Measurements from ENCODE around the gene CSRP1.

CSRP1 gene

DNA sequence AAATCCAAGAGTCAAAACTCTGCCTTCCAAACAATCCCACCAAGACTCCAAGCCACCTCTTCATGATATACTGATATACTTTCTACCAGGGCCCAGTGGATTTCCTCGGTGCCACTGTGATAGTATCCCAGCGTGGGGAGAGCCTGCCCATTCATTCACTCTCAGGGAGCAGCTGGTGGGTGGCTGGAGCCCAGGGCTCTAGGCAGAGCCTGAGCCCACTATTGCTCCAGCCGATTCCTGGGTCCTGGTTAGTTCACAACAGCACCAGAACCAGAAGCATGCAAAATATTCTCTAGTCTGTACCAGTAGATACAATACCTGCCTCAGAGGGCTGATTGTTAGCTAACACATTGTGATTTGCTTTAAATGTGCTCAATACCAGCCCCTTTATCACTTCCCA, 831 bp downstream of the CSRP1 start:
- H3K4me3 ChIP-seq (ENCODE audit: low read depth, low read length): peak overlapping the region; percentile 42
- H3K4me1 ChIP-seq (ENCODE audit: control insufficient read depth, insufficient read depth, low read length): peaks cover 14% of the 10 kb centered on the region
- no peaks in the 10 kb centered on the region for H3K9me3 ChIP-seq (ENCODE audit: control insufficient read depth, insufficient read depth, low read length)
- no peak overlapping the region for H3K9ac ChIP-seq (ENCODE audit: low read depth, low read length)
- H3K27me3 ChIP-seq (ENCODE audit: control insufficient read depth, insufficient read depth, low read length): peaks cover 30% of the 10 kb centered on the region
- no peaks in the 10 kb centered on the region for H3K36me3 ChIP-seq (ENCODE audit: control insufficient read depth, insufficient read depth, low read length)

DNA sequence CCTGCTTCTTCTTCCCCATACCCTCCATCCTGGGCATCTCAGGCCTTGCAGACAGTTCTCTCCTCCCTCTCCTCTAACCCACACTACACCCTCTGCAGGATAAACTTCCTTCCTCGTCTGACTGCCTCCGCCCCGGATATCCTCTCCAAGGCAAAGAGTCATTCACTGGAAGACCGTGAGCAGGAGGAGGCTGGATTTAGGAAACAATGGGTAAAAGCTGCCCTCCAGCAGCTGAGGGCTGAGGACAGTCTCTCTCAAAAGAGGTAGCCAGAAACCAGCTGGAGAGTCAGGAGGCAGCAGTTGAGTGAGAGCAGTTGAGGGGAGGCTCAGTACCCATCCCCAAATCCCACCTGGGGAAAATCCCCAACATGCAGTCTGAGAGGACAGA, 1.4 kb downstream of the CSRP1 start:
- no peak overlapping the region for H3K9ac ChIP-seq (ENCODE audit: low read depth, low read length)
- peaks cover 19% of the 10 kb centered on the region for H3K4me1 ChIP-seq (ENCODE audit: control insufficient read depth, insufficient read depth, low read length)
- H3K4me3 ChIP-seq (ENCODE audit: low read depth, low read length): no peak overlapping the region
- peaks cover 30% of the 10 kb centered on the region for H3K27me3 ChIP-seq (ENCODE audit: control insufficient read depth, insufficient read depth, low read length)
- no peaks in the 10 kb centered on the region for H3K9me3 ChIP-seq (ENCODE audit: control insufficient read depth, insufficient read depth, low read length)
- no peaks in the 10 kb centered on the region for H3K36me3 ChIP-seq (ENCODE audit: control insufficient read depth, insufficient read depth, low read length)

DNA sequence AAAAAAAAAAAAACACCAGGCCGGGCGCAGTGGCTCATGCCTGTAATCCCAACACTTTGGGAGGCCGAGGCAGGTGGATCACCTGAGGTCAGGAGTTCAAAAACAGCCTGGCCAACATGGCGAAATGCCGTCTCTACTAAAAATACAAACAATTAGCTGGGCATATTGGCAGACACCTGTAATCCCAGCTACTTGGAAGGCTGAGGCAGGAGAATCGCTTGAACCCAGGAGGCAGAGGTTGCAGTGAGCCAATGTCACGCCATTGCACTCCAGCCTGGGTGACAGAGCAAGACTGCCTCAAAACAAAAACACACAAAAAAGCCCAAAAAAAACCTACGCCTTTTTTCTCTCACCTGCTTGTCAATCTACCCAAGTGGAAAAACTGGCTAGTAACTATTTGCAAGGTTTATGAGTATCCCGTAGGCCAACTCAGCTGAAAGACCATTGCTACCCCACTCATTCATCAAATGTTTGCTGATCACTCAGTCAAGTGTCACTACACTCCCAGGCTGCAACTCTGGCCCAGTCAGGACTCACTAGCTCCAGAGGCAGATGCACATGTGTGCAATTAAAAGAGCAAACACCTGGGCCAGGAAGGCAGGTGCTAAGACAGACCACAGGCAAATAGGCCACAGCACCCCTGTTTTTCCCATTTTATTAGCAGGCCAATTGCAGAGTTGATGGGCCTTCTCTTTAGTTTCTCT, 2.0 kb downstream of the CSRP1 start:
- Histone ChIP-seq H3K9me3 (ENCODE audit: control insufficient read depth, insufficient read depth, low read length) (no peaks in the 10 kb centered on the region), H3K9ac (ENCODE audit: low read depth, low read length) (no peak overlapping the region), H3K36me3 (ENCODE audit: control insufficient read depth, insufficient read depth, low read length) (no peaks in the 10 kb centered on the region), H3K4me1 (ENCODE audit: control insufficient read depth, insufficient read depth, low read length) (peaks cover 20% of the 10 kb centered on the region), H3K4me3 (ENCODE audit: low read depth, low read length) (no peak overlapping the region), H3K27me3 (ENCODE audit: control insufficient read depth, insufficient read depth, low read length) (peaks cover 30% of the 10 kb centered on the region)

DNA sequence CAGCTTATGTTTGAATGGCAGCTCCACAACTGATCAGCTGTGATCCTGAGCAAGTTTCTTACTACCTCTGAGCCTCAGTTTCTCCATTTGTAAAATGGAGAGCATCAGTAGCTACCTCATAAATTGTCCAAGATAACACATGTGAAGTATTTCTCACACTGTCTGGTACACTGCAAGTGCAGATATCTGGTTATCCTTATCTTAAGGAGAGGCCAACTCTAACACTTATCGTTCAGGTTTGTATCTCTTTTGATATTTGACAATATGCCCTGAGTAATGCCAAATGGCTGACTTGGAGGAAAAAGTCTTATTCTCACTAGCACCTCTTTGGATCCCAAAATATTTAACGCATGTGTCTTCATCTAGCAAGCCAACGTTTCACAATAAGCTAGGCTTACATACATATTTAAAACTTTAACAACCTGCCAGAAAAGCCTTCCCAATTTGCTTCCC, 2.7 kb downstream of the CSRP1 start:
- Histone ChIP-seq H3K4me3 (ENCODE audit: low read depth, low read length) (no peak overlapping the region), H3K4me1 (ENCODE audit: control insufficient read depth, insufficient read depth, low read length) (peaks cover 20% of the 10 kb centered on the region), H3K36me3 (ENCODE audit: control insufficient read depth, insufficient read depth, low read length) (no peaks in the 10 kb centered on the region), H3K9me3 (ENCODE audit: control insufficient read depth, insufficient read depth, low read length) (no peaks in the 10 kb centered on the region), H3K27me3 (ENCODE audit: control insufficient read depth, insufficient read depth, low read length) (peaks cover 28% of the 10 kb centered on the region), H3K9ac (ENCODE audit: low read depth, low read length) (no peak overlapping the region)

DNA sequence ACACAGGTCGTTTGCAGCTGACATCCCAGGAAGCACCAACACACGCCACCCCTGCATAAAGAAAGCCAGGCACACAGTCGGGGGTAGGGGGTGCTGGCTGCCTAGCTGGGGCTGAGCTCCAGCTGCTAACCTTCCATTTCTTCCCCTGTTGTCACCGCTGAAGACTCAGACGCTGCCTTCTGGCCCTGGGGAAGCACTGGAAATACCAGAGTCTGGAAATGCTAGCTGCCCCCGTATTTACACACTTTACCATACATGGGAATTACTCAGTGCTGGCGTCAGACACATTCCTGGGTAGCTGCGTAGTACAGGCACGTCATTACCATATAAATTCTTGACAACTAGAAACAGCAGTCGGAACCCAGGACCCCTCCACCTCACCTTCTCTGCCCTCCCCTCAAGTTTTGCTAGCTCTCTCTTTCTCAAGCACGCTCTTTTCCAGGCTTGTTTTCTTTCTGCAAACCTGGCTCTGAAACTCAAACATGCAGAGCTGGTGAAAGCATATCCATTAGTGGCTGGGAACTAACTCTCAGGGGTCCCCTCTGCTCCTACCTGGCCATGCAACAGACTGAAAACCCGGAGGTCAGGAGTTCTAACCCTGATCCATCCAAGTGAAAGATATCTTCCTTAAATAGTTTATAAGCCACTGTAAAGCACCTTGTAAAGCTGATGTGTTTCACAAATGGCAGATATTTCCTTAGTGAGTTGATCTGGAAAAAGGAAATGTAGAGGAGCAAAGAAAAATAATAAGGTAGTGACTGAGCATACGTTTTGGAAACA, 3.3 kb downstream of the CSRP1 start:
- Histone ChIP-seq H3K9me3 (ENCODE audit: control insufficient read depth, insufficient read depth, low read length) (no peaks in the 10 kb centered on the region), H3K4me1 (ENCODE audit: control insufficient read depth, insufficient read depth, low read length) (peaks cover 20% of the 10 kb centered on the region), H3K36me3 (ENCODE audit: control insufficient read depth, insufficient read depth, low read length) (no peaks in the 10 kb centered on the region), H3K27me3 (ENCODE audit: control insufficient read depth, insufficient read depth, low read length) (peaks cover 23% of the 10 kb centered on the region), H3K9ac (ENCODE audit: low read depth, low read length) (peak overlapping the region; percentile 47), H3K4me3 (ENCODE audit: low read depth, low read length) (peak overlapping the region; percentile 38)

DNA sequence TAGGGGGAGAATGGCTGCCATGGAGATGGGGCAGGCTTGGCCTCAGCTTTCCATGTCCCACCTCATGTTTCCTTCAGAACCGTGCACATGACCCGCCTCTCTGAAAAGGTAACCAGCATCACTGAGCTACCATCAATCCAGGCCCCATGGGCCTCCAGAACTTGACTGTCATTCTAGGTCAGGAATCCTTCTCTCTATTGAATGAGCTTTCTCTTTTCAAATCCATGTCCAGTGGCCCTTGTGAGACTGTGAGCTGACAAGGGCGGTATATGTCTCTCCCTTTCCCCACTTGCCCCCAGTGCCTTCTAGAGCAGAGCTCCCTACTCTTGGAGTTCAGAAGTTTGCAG, 4.4 kb downstream of the CSRP1 start:
- Histone ChIP-seq H3K36me3 (ENCODE audit: control insufficient read depth, insufficient read depth, low read length) (no peaks in the 10 kb centered on the region), H3K9me3 (ENCODE audit: control insufficient read depth, insufficient read depth, low read length) (no peaks in the 10 kb centered on the region), H3K4me3 (ENCODE audit: low read depth, low read length) (no peak overlapping the region), H3K9ac (ENCODE audit: low read depth, low read length) (no peak overlapping the region), H3K4me1 (ENCODE audit: control insufficient read depth, insufficient read depth, low read length) (peaks cover 20% of the 10 kb centered on the region), H3K27me3 (ENCODE audit: control insufficient read depth, insufficient read depth, low read length) (peaks cover 16% of the 10 kb centered on the region)

DNA sequence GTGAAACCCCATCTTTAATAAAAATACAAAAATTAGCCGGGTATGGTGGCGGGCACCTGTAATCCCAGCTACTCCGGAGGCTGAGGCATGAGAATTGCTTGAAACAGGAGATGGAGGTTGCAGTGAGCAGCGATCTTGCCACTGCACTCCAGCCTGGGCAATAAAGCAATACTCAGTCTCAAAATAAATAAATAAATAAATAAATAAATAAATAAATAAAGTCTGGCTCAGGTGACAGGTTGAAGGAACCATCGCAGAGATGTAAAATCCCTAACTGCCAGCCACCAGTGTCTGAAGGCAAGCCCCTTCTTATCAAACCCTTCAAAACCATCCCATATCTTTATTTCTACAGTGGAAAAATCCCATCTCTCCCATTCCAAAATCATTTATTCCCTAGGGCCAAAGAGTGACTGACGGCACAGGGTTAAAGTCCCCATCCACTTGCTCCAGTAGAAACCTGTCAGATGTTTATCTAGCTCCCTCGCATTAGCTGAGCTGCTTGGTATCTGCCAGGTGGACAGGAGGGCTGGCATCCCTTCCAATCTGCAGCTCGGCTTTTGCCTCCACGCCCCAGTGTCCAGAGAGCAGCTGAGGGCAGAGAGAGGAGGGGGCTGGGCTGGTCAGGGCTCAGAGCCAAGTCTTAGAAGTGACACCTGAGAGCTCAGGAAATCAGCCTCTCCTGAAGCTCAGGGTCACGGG, 5.0 kb downstream of the CSRP1 start:
- Histone ChIP-seq H3K4me3 (ENCODE audit: low read depth, low read length) (no peak overlapping the region), H3K36me3 (ENCODE audit: control insufficient read depth, insufficient read depth, low read length) (no peaks in the 10 kb centered on the region), H3K9me3 (ENCODE audit: control insufficient read depth, insufficient read depth, low read length) (no peaks in the 10 kb centered on the region), H3K27me3 (ENCODE audit: control insufficient read depth, insufficient read depth, low read length) (peaks cover 12% of the 10 kb centered on the region), H3K4me1 (ENCODE audit: control insufficient read depth, insufficient read depth, low read length) (peaks cover 20% of the 10 kb centered on the region), H3K9ac (ENCODE audit: low read depth, low read length) (no peak overlapping the region)

DNA sequence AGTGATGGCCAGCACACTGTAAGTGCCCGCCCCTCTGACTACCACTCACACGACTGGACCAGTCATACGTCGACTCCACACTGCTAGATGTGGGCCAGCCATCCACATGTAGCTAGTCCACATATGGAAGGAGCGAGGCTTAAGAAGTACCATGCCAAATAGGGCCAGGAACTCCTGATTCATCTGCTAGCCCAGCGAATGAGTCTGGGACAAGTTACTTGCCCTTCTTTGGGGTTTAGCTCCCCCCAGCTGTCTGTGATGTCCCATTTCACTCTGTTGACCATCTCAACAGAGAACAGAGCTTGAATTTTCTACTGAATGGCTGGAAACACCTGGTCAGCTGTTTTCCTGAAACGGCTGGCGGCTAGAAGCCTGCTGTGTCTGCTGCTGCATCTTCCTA, 5.8 kb downstream of the CSRP1 start:
- peaks cover 20% of the 10 kb centered on the region for H3K4me1 ChIP-seq (ENCODE audit: control insufficient read depth, insufficient read depth, low read length)
- H3K9me3 ChIP-seq (ENCODE audit: control insufficient read depth, insufficient read depth, low read length): no peaks in the 10 kb centered on the region
- H3K9ac ChIP-seq (ENCODE audit: low read depth, low read length): no peak overlapping the region
- peaks cover 6% of the 10 kb centered on the region for H3K27me3 ChIP-seq (ENCODE audit: control insufficient read depth, insufficient read depth, low read length)
- no peak overlapping the region for H3K4me3 ChIP-seq (ENCODE audit: low read depth, low read length)
- H3K36me3 ChIP-seq (ENCODE audit: control insufficient read depth, insufficient read depth, low read length): no peaks in the 10 kb centered on the region

DNA sequence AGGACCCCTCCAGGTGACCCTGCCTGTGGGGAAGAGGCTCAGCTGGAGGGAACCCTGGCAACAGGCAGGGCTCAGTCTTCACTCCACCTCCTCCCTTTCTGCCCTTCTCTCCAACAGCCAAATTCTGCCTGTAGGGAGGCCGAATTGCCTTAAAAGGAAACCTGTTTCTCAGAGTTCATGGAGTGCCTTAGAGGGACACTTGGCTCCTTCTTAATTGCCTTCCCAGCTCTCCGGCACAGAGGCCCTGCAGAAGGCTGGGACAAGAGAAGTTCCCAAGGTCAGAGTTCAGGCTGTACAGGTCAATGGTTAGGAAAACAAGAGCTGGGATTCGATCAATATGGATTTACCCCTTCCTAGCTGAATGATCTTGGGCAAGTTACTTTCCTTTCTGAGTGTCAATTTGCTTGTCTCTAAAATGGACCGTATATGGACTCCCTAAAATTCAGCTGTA, 6.2 kb downstream of the CSRP1 start:
- H3K27me3 ChIP-seq (ENCODE audit: control insufficient read depth, insufficient read depth, low read length): peaks cover 2% of the 10 kb centered on the region
- no peaks in the 10 kb centered on the region for H3K36me3 ChIP-seq (ENCODE audit: control insufficient read depth, insufficient read depth, low read length)
- no peaks in the 10 kb centered on the region for H3K9me3 ChIP-seq (ENCODE audit: control insufficient read depth, insufficient read depth, low read length)
- no peak overlapping the region for H3K4me3 ChIP-seq (ENCODE audit: low read depth, low read length)
- no peak overlapping the region for H3K9ac ChIP-seq (ENCODE audit: low read depth, low read length)
- peaks cover 20% of the 10 kb centered on the region for H3K4me1 ChIP-seq (ENCODE audit: control insufficient read depth, insufficient read depth, low read length)

DNA sequence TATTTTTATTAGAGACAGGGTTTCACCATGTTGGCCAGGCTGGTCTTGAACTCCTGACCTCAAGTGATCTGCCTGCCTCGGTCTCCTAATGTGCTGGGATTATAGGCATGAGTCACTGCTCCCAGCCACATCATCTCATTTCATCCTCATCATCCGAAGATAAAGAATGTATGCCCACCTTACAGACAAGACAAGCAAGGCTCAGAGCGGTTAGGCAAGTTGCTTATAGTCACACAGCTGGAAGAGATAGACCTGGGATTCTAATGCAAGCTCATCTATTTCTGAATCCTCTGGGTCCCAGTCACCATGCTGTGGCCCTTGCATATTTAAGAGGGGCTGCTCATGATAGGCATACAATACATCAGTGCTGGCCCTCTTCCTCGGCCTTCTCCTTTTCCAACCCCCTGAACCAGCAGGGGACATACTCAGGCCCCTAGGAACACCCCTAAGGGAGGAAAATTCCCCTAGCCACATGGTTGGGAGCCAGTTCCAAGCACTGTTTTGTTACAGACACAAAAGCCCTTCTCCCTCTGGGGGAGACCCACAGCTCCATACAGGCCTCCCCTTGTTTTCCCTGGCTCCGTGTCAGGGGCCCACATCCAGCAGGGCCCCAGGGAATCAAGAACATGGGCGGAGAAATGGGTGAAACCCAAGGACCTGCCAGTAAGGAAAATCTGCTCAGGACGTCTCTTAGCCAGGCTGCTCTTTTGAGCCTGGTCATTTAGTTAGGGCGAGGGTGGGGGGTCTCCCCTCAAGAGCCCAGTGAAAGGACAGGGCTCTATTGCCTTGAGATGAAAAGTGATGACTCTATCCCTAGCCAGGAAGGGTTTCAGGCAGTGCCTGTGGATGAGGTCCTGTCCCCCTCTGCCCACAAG, 6.9 kb downstream of the CSRP1 start:
- Histone ChIP-seq H3K36me3 (ENCODE audit: control insufficient read depth, insufficient read depth, low read length) (no peaks in the 10 kb centered on the region), H3K27me3 (ENCODE audit: control insufficient read depth, insufficient read depth, low read length) (no peaks in the 10 kb centered on the region), H3K4me3 (ENCODE audit: low read depth, low read length) (no peak overlapping the region), H3K4me1 (ENCODE audit: control insufficient read depth, insufficient read depth, low read length) (peaks cover 20% of the 10 kb centered on the region), H3K9me3 (ENCODE audit: control insufficient read depth, insufficient read depth, low read length) (no peaks in the 10 kb centered on the region), H3K9ac (ENCODE audit: low read depth, low read length) (no peak overlapping the region)

DNA sequence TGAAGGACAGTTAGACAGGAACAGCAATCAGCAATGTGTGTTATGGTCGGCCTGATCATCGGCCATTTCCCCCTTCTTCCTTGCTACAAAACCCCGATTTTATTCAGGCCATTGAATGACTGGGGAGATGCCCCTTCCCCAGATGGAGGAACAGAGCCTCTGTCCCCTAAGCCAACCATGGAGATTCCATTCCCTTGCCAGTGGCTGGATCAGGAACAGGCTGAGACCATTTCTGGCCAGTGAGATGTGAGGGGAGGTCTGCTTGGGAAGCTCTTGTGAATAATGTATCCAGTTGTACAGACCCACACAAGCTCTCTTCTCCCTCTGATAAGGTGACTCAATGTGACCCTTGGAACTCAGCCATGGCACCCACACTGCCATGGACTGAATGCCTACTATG, 7.7 kb downstream of the CSRP1 start:
- Histone ChIP-seq H3K27me3 (ENCODE audit: control insufficient read depth, insufficient read depth, low read length) (no peaks in the 10 kb centered on the region), H3K9ac (ENCODE audit: low read depth, low read length) (no peak overlapping the region), H3K4me1 (ENCODE audit: control insufficient read depth, insufficient read depth, low read length) (peaks cover 19% of the 10 kb centered on the region), H3K4me3 (ENCODE audit: low read depth, low read length) (no peak overlapping the region), H3K36me3 (ENCODE audit: control insufficient read depth, insufficient read depth, low read length) (no peaks in the 10 kb centered on the region), H3K9me3 (ENCODE audit: control insufficient read depth, insufficient read depth, low read length) (no peaks in the 10 kb centered on the region)
